ENCODE data around the gene PATJ.

GRCh38 chr1:62084310-62084890 is 342.1 kb downstream of the PATJ start:
- TF ChIP-seq POLR2AphosphoS5 (IDR thresholded peaks at IDR 0.05; ENCODE audit: borderline replicate concordance, low read depth, low read length) (no peak), EZH2 (IDR thresholded peaks at IDR 0.05) (no peak), FOXP2 (optimal IDR thresholded peaks at IDR 0.05; ENCODE audit: control extremely low read depth, extremely low read length, insufficient read depth) (no peak)
